HG02763 (cell line): ENCODE results near the gene QSER1.
A peak's percentile ranks its signal among the peaks of the same experiment; 100 is the strongest.
"Not testable (repeated sequence)": the region's sequence is repeated elsewhere in the genome, so short reads cannot be mapped to it uniquely, and the experiment has no call there.

Experiments used
- ATAC-seq: cut with Tn5 transposase; IDR thresholded peaks from one replicate; pipeline ENCODE4 v1.9.1; 2021; ENCODE audit warnings: mild to moderate bottlenecking, moderate library complexity; ENCODE audit not compliant: unreplicated experiment

The QSER1 gene

GRCh38 chr11:32932196-32932595, 39.6 kb downstream of the QSER1 start:
- ATAC-seq, result no peak

- no peak for ATAC-seq
These were observed 42.9 kb downstream of the QSER1 start for GRCh38 chr11:32935462-32936029.

- not testable (repeated sequence) for ATAC-seq
These were observed 43.6 kb downstream of the QSER1 start for GRCh38 chr11:32936178-32936577.

GRCh38 chr11:32937283-32937682, 44.7 kb downstream of the QSER1 start:
- not testable (repeated sequence) for ATAC-seq

- peak; percentile 44 for ATAC-seq
These were observed 46.4 kb downstream of the QSER1 start for GRCh38 chr11:32939046-32939445.

- ATAC-seq, result no peak
These were observed 47.3 kb downstream of the QSER1 start for GRCh38 chr11:32939866-32940265.

- ATAC-seq, result no peak
These were observed 48.3 kb downstream of the QSER1 start for GRCh38 chr11:32940865-32941264.

- no peak for ATAC-seq
These were observed 55.4 kb downstream of the QSER1 start for GRCh38 chr11:32947978-32948377.

GRCh38 chr11:32949739-32950138, 57.1 kb downstream of the QSER1 start:
- ATAC-seq, result no peak

- no peak for ATAC-seq
These were observed 59.8 kb downstream of the QSER1 start for GRCh38 chr11:32952421-32952820.

GRCh38 chr11:32953700-32954099, 61.1 kb downstream of the QSER1 start:
- no peak for ATAC-seq

- ATAC-seq, result no peak
These were observed 68.0 kb downstream of the QSER1 start for GRCh38 chr11:32960553-32961164.

GRCh38 chr11:32962016-32962415, 69.4 kb downstream of the QSER1 start:
- no peak for ATAC-seq

- ATAC-seq, result no peak
These were observed 71.1 kb downstream of the QSER1 start for GRCh38 chr11:32963721-32964120.

- no peak for ATAC-seq
These were observed 75.9 kb downstream of the QSER1 start for GRCh38 chr11:32968541-32968940.

- ATAC-seq, result not testable (repeated sequence)
These were observed 79.6 kb downstream of the QSER1 start for GRCh38 chr11:32972233-32972632.

GRCh38 chr11:32972781-32973180, 80.2 kb downstream of the QSER1 start:
- no peak for ATAC-seq

GRCh38 chr11:32982626-32983025, 90.0 kb downstream of the QSER1 start:
- ATAC-seq, result no peak

- ATAC-seq, result no peak
These were observed 90.9 kb downstream of the QSER1 start for GRCh38 chr11:32983506-32983905.

GRCh38 chr11:32985600-32985999, 93.0 kb downstream of the QSER1 start:
- ATAC-seq, result no peak

- no peak for ATAC-seq
These were observed 95.2 kb downstream of the QSER1 start for GRCh38 chr11:32987851-32988250.

GRCh38 chr11:32990481-32990880, 97.9 kb downstream of the QSER1 start:
- no peak for ATAC-seq

- no peak for ATAC-seq
These were observed 98.8 kb downstream of the QSER1 start for GRCh38 chr11:32991427-32991826.
